Measurements from ENCODE around the gene ADNP2. TPM values are rescaled to one million over a fixed set of nuclear protein-coding genes. Genes with fewer than 3 reads are reported as not detected.

The ADNP2 gene
- total and polyA plus RNA-seq, 2 donors (not counting 1 experiment from before 2014, with no cell fraction given), result 4.7 to 14.7 TPM

- no peak for DNase-seq
- ATAC-seq (ENCODE audit: low read depth), result no peak
- peaks cover 2% of the 10 kb centered on the region for H3K9me3 Mint-ChIP-seq (ENCODE audit: insufficient read depth)
- H3K9ac ChIP-seq (ENCODE audit: low read length), result no peak overlapping the region
- H3K79me2 ChIP-seq (ENCODE audit: control insufficient read depth, insufficient read depth, low read length), result peaks cover 50% of the 10 kb centered on the region
- H4K20me1 ChIP-seq (ENCODE audit: control insufficient read depth, insufficient read depth, low read length, poor library complexity, severe bottlenecking), result peaks cover 42% of the 10 kb centered on the region
- no peak overlapping the region for H3K4me3 Mint-ChIP-seq
- H3K27me3 ChIP-seq (replicated peaks in 1 of 4; ENCODE audit: control extremely low read depth in 1 of 4, control insufficient read depth in 3 of 4, insufficient read depth in 4 of 4, low read length in 3 of 4), result no peaks in the 10 kb centered on the region
- peaks cover 20 to 25% of the 10 kb centered on the region in 2 donors for H3K4me1 ChIP-seq (ENCODE audit: control insufficient read depth in 2 of 2, insufficient read depth in 2 of 2, low read length in 2 of 2)
- no CpG with 5 or more reads among the region's 1 CpG for WGBS (ENCODE audit: insufficient coverage)
- no peak overlapping the region for H2AFZ ChIP-seq (ENCODE audit: insufficient read depth, low read depth, low read length, poor library complexity, severe bottlenecking)
- no peak overlapping the region for H3K27ac Mint-ChIP-seq
- H3K27me3 Mint-ChIP-seq, result no peaks in the 10 kb centered on the region
- peaks cover 0 to 12% (median 6%) of the 10 kb centered on the region in 3 donors for H3K9me3 ChIP-seq (ENCODE audit: control extremely low read depth in 1 of 3, control insufficient read depth in 2 of 3, insufficient read depth in 1 of 3, low read length in 2 of 3)
- intact Hi-C loops (cut with micrococcal nuclease), result no loop called here
- H3K4me1 Mint-ChIP-seq, result peaks cover 40% of the 10 kb centered on the region
- H3K27ac ChIP-seq (ENCODE audit: low read length in 2 of 2), result no peak overlapping the region
- ChIA-PET POLR2A (no interaction called here), CTCF (no interaction called here)
- H3K36me3 ChIP-seq (replicated peaks in 1 of 2; ENCODE audit: control extremely low read depth in 1 of 2, control insufficient read depth in 1 of 2, extremely low read depth in 1 of 2, insufficient read depth in 2 of 2, low read length in 1 of 2), result peaks cover 0 to 2% of the 10 kb centered on the region in 2 experiments
- H3K4me2 ChIP-seq (replicated peaks; ENCODE audit: low read depth, low read length, poor library complexity, severe bottlenecking), result no peak overlapping the region
- H3K4me3 ChIP-seq (ENCODE audit: control extremely low read depth in 1 of 5, extremely low read depth in 1 of 5, insufficient read depth in 1 of 5, low read depth in 2 of 5, low read length in 4 of 5), result no peak overlapping the region
- TF ChIP-seq EZH2 (IDR thresholded peaks at IDR 0.05; ENCODE audit: borderline replicate concordance, insufficient read depth, low read depth, low read length, poor library complexity, severe bottlenecking) (no peak), CTCF (IDR thresholded peaks at IDR 0.05) (no peak)
Measured at GRCh38 chr18:80112624-80113248, 3.7 kb downstream of the ADNP2 start.

GRCh38 chr18:80115035-80115434 is 6.0 kb downstream of the ADNP2 start:
- WGBS (ENCODE audit: insufficient coverage), result 70% methylated on average over 3 of the region's 4 CpGs
- no peak overlapping the region for H3K4me2 ChIP-seq (replicated peaks; ENCODE audit: low read depth, low read length, poor library complexity, severe bottlenecking)
- H3K79me2 ChIP-seq (ENCODE audit: control insufficient read depth, insufficient read depth, low read length), result peaks cover 64% of the 10 kb centered on the region
- POLR2A ChIA-PET, result no interaction called here
- Mint-ChIP-seq H3K4me1 (peaks cover 30% of the 10 kb centered on the region), H3K4me3 (no peak overlapping the region), H3K27me3 (no peaks in the 10 kb centered on the region), H3K9me3 (ENCODE audit: insufficient read depth) (no peaks in the 10 kb centered on the region), H3K27ac (no peak overlapping the region)
- DNase-seq (no peak), ATAC-seq (ENCODE audit: low read depth) (no peak)
- no peak overlapping the region for H2AFZ ChIP-seq (ENCODE audit: insufficient read depth, low read depth, low read length, poor library complexity, severe bottlenecking)
- H4K20me1 ChIP-seq (ENCODE audit: control insufficient read depth, insufficient read depth, low read length, poor library complexity, severe bottlenecking), result peaks cover 42% of the 10 kb centered on the region
- H3K9ac ChIP-seq (ENCODE audit: low read length), result no peak overlapping the region
- intact Hi-C loops (cut with micrococcal nuclease), result no loop called here
- TF ChIP-seq CTCF (IDR thresholded peaks at IDR 0.05), result no peak
- TF ChIP-seq EZH2 (IDR thresholded peaks at IDR 0.05; ENCODE audit: borderline replicate concordance, insufficient read depth, low read depth, low read length, poor library complexity, severe bottlenecking), result no peak
- CTCF ChIA-PET, result no interaction called here
- no peak overlapping the region for H3K27ac ChIP-seq (ENCODE audit: low read length in 2 of 2)
- no peaks in the 10 kb centered on the region for H3K9me3 ChIP-seq (ENCODE audit: control extremely low read depth in 1 of 3, control insufficient read depth in 2 of 3, insufficient read depth in 1 of 3, low read length in 2 of 3)
- H3K4me1 ChIP-seq (ENCODE audit: control insufficient read depth in 2 of 2, insufficient read depth in 2 of 2, low read length in 2 of 2), result peaks cover 15 to 18% of the 10 kb centered on the region in 2 donors
- no peaks in the 10 kb centered on the region for H3K27me3 ChIP-seq (replicated peaks in 1 of 4; ENCODE audit: control extremely low read depth in 1 of 4, control insufficient read depth in 3 of 4, insufficient read depth in 4 of 4, low read length in 3 of 4)
- no peak overlapping the region for H3K4me3 ChIP-seq (ENCODE audit: control extremely low read depth in 1 of 5, extremely low read depth in 1 of 5, insufficient read depth in 1 of 5, low read depth in 2 of 5, low read length in 4 of 5)
- H3K36me3 ChIP-seq (replicated peaks in 1 of 2; ENCODE audit: control extremely low read depth in 1 of 2, control insufficient read depth in 1 of 2, extremely low read depth in 1 of 2, insufficient read depth in 2 of 2, low read length in 1 of 2), result peaks cover 3 to 9% of the 10 kb centered on the region in 2 experiments

Measured in B cell (primary cell).